ENCODE results near the gene MINAR1.
A peak's percentile ranks its signal among the peaks of the same experiment; 100 is the strongest.

MINAR1 gene

GRCh38 chr15:79447060-79447459 lies 14.9 kb downstream of the MINAR1 start:
- Histone ChIP-seq H3K23ac (ENCODE audit: low read length) (no peak overlapping the region), H3K4ac (ENCODE audit: low read depth, low read length) (no peak overlapping the region), H4K91ac (ENCODE audit: low read depth, low read length) (no peak overlapping the region), H2BK12ac (ENCODE audit: low read length) (no peak overlapping the region), H2AK5ac (ENCODE audit: low read length) (no peak overlapping the region), H3K18ac (ENCODE audit: low read length) (no peak overlapping the region), H3K4me1 (ENCODE audit: control insufficient read depth in 1 of 2, insufficient read depth in 2 of 2, low read length in 2 of 2) (no peaks in the 10 kb centered on the region), H2BK120ac (ENCODE audit: insufficient read depth, low read length, poor library complexity) (no peak overlapping the region), H3K9me3 (ENCODE audit: insufficient read depth, low read depth, low read length) (no peaks in the 10 kb centered on the region), H3K9ac (ENCODE audit: low read length) (no peak overlapping the region), H3K27ac (ENCODE audit: low read depth, low read length) (no peak overlapping the region), H3K79me1 (ENCODE audit: low read length) (no peaks in the 10 kb centered on the region), H4K12ac (ENCODE audit: low read depth, low read length) (no peak overlapping the region), H3K4me2 (ENCODE audit: low read length) (no peak overlapping the region), H3K27me3 (ENCODE audit: insufficient read depth, low read length) (no peaks in the 10 kb centered on the region), H4K8ac (ENCODE audit: low read depth, low read length) (no peak overlapping the region), H3K36me3 (ENCODE audit: control insufficient read depth in 1 of 2, insufficient read depth in 2 of 2, low read length in 2 of 2) (no peaks in the 10 kb centered on the region), H3K14ac (ENCODE audit: low read length) (no peak overlapping the region), H2BK5ac (ENCODE audit: low read depth, low read length, poor library complexity) (no peak overlapping the region), H3K4me3 (ENCODE audit: low read depth, low read length) (no peak overlapping the region), H2AFZ (ENCODE audit: insufficient read depth, low read length, poor library complexity) (no peak overlapping the region), H3K79me2 (ENCODE audit: control insufficient read depth, insufficient read depth, low read length, poor library complexity) (no peaks in the 10 kb centered on the region)
- no peak for DNase-seq
- WGBS (ENCODE audit: extremely low coverage, insufficient coverage, insufficient read length): no CpG with 5 or more reads among the region's 1 CpG

GRCh38 chr15:79450648-79451047 lies 18.5 kb downstream of the MINAR1 start:
- Histone ChIP-seq H3K4me2 (ENCODE audit: low read length) (no peak overlapping the region), H3K27me3 (ENCODE audit: insufficient read depth, low read length) (no peaks in the 10 kb centered on the region), H2BK5ac (ENCODE audit: low read depth, low read length, poor library complexity) (no peak overlapping the region), H2AK5ac (ENCODE audit: low read length) (no peak overlapping the region), H2AFZ (ENCODE audit: insufficient read depth, low read length, poor library complexity) (no peak overlapping the region), H3K4me1 (ENCODE audit: control insufficient read depth in 1 of 2, insufficient read depth in 2 of 2, low read length in 2 of 2) (no peaks in the 10 kb centered on the region), H3K4ac (ENCODE audit: low read depth, low read length) (no peak overlapping the region), H3K23ac (ENCODE audit: low read length) (no peak overlapping the region), H3K79me1 (ENCODE audit: low read length) (no peaks in the 10 kb centered on the region), H4K8ac (ENCODE audit: low read depth, low read length) (no peak overlapping the region), H3K9me3 (ENCODE audit: insufficient read depth, low read depth, low read length) (no peaks in the 10 kb centered on the region), H4K12ac (ENCODE audit: low read depth, low read length) (no peak overlapping the region), H3K14ac (ENCODE audit: low read length) (no peak overlapping the region), H2BK120ac (ENCODE audit: insufficient read depth, low read length, poor library complexity) (no peak overlapping the region), H2BK12ac (ENCODE audit: low read length) (no peak overlapping the region), H3K79me2 (ENCODE audit: control insufficient read depth, insufficient read depth, low read length, poor library complexity) (no peaks in the 10 kb centered on the region), H3K9ac (ENCODE audit: low read length) (no peak overlapping the region), H4K91ac (ENCODE audit: low read depth, low read length) (no peak overlapping the region), H3K36me3 (ENCODE audit: control insufficient read depth in 1 of 2, insufficient read depth in 2 of 2, low read length in 2 of 2) (no peaks in the 10 kb centered on the region), H3K27ac (ENCODE audit: low read depth, low read length) (no peak overlapping the region), H3K18ac (ENCODE audit: low read length) (no peak overlapping the region), H3K4me3 (ENCODE audit: low read depth, low read length) (no peak overlapping the region)
- peak in 1 of 2 donors; percentile 37 for DNase-seq
- WGBS (ENCODE audit: extremely low coverage, insufficient coverage, insufficient read length): no CpG with 5 or more reads among the region's 3 CpGs

- no CpG with 5 or more reads among the region's 17 CpGs for WGBS (ENCODE audit: extremely low coverage, insufficient coverage, insufficient read length)
- H4K8ac ChIP-seq (ENCODE audit: low read depth, low read length): no peak overlapping the region
- H3K4me2 ChIP-seq (ENCODE audit: low read length): no peak overlapping the region
Observed at GRCh38 chr15:79451361-79451999, 19.3 kb downstream of the MINAR1 start.

GRCh38 chr15:79452244-79453051 lies 20.3 kb downstream of the MINAR1 start:
- no peak overlapping the region for H4K12ac ChIP-seq (ENCODE audit: low read depth, low read length)
- H3K9me3 ChIP-seq (ENCODE audit: insufficient read depth, low read depth, low read length): no peaks in the 10 kb centered on the region
- H3K4me1 ChIP-seq (ENCODE audit: control insufficient read depth in 1 of 2, insufficient read depth in 2 of 2, low read length in 2 of 2): no peaks in the 10 kb centered on the region
- H3K23ac ChIP-seq (ENCODE audit: low read length): no peak overlapping the region
- H3K79me1 ChIP-seq (ENCODE audit: low read length): no peaks in the 10 kb centered on the region
- no peak overlapping the region for H4K8ac ChIP-seq (ENCODE audit: low read depth, low read length)
- H3K4ac ChIP-seq (ENCODE audit: low read depth, low read length): no peak overlapping the region
- H2AFZ ChIP-seq (ENCODE audit: insufficient read depth, low read length, poor library complexity): no peak overlapping the region
- DNase-seq: no peak
- H2AK5ac ChIP-seq (ENCODE audit: low read length): no peak overlapping the region
- no peaks in the 10 kb centered on the region for H3K36me3 ChIP-seq (ENCODE audit: control insufficient read depth in 1 of 2, insufficient read depth in 2 of 2, low read length in 2 of 2)
- H2BK5ac ChIP-seq (ENCODE audit: low read depth, low read length, poor library complexity): no peak overlapping the region
- no peak overlapping the region for H3K14ac ChIP-seq (ENCODE audit: low read length)
- no peak overlapping the region for H2BK120ac ChIP-seq (ENCODE audit: insufficient read depth, low read length, poor library complexity)
- H3K4me2 ChIP-seq (ENCODE audit: low read length): no peak overlapping the region
- 100% methylated on average over 1 of the region's 4 CpGs for WGBS (ENCODE audit: extremely low coverage, insufficient coverage, insufficient read length)
- no peak overlapping the region for H3K18ac ChIP-seq (ENCODE audit: low read length)
- H3K79me2 ChIP-seq (ENCODE audit: control insufficient read depth, insufficient read depth, low read length, poor library complexity): no peaks in the 10 kb centered on the region
- H4K91ac ChIP-seq (ENCODE audit: low read depth, low read length): no peak overlapping the region
- H3K27ac ChIP-seq (ENCODE audit: low read depth, low read length): no peak overlapping the region
- H3K27me3 ChIP-seq (ENCODE audit: insufficient read depth, low read length): no peaks in the 10 kb centered on the region
- H3K9ac ChIP-seq (ENCODE audit: low read length): no peak overlapping the region
- H2BK12ac ChIP-seq (ENCODE audit: low read length): no peak overlapping the region
- H3K4me3 ChIP-seq (ENCODE audit: low read depth, low read length): no peak overlapping the region

More at GRCh38 chr15:79451361-79451999, 19.3 kb downstream of the MINAR1 start:
- H3K4me1 ChIP-seq (ENCODE audit: control insufficient read depth in 1 of 2, insufficient read depth in 2 of 2, low read length in 2 of 2): no peaks in the 10 kb centered on the region
- no peak overlapping the region for H3K18ac ChIP-seq (ENCODE audit: low read length)
- H3K14ac ChIP-seq (ENCODE audit: low read length): no peak overlapping the region
- no peak overlapping the region for H2BK120ac ChIP-seq (ENCODE audit: insufficient read depth, low read length, poor library complexity)
- no peak overlapping the region for H2BK12ac ChIP-seq (ENCODE audit: low read length)
- H3K9ac ChIP-seq (ENCODE audit: low read length): no peak overlapping the region
- H3K9me3 ChIP-seq (ENCODE audit: insufficient read depth, low read depth, low read length): no peaks in the 10 kb centered on the region
- no peak overlapping the region for H4K12ac ChIP-seq (ENCODE audit: low read depth, low read length)
- no peak overlapping the region for H3K4me3 ChIP-seq (ENCODE audit: low read depth, low read length)
- no peaks in the 10 kb centered on the region for H3K79me1 ChIP-seq (ENCODE audit: low read length)
- no peaks in the 10 kb centered on the region for H3K36me3 ChIP-seq (ENCODE audit: control insufficient read depth in 1 of 2, insufficient read depth in 2 of 2, low read length in 2 of 2)
- DNase-seq: no peak
- no peak overlapping the region for H4K91ac ChIP-seq (ENCODE audit: low read depth, low read length)
- H3K23ac ChIP-seq (ENCODE audit: low read length): no peak overlapping the region
- H2BK5ac ChIP-seq (ENCODE audit: low read depth, low read length, poor library complexity): no peak overlapping the region
- H2AK5ac ChIP-seq (ENCODE audit: low read length): no peak overlapping the region
- H3K27ac ChIP-seq (ENCODE audit: low read depth, low read length): no peak overlapping the region
- no peaks in the 10 kb centered on the region for H3K27me3 ChIP-seq (ENCODE audit: insufficient read depth, low read length)
- no peak overlapping the region for H3K4ac ChIP-seq (ENCODE audit: low read depth, low read length)
- H2AFZ ChIP-seq (ENCODE audit: insufficient read depth, low read length, poor library complexity): no peak overlapping the region
- no peaks in the 10 kb centered on the region for H3K79me2 ChIP-seq (ENCODE audit: control insufficient read depth, insufficient read depth, low read length, poor library complexity)
